LoVo (cell line): ENCODE results near the gene ECE2.
"Not testable (repeated sequence)": the region's sequence is repeated elsewhere in the genome, so short reads cannot be mapped to it uniquely, and the experiment has no call there.

Experiments
- DNase-seq: peaks from one replicate; pipeline ENCODE4 v3.0.0-alpha.2; 2016; ENCODE audit warnings: low spot score

ECE2 gene

GRCh38 chr3:184267249-184267648 lies 8.6 kb upstream of the ECE2 start:
- DNase-seq = not testable (repeated sequence)

- DNase-seq = no peak
Measured at GRCh38 chr3:184272269-184272668, 3.6 kb upstream of the ECE2 start.

- no peak for DNase-seq
Measured at GRCh38 chr3:184275381-184275701, 481 bp upstream of the ECE2 start.

- DNase-seq = no peak
Measured at GRCh38 chr3:184277366-184277765, 1.5 kb downstream of the ECE2 start.

- DNase-seq = no peak
Measured at GRCh38 chr3:184282941-184283340, 7.1 kb downstream of the ECE2 start.

- DNase-seq = no peak
Measured at GRCh38 chr3:184283681-184284080, 7.9 kb downstream of the ECE2 start.

GRCh38 chr3:184284696-184285095 lies 8.9 kb downstream of the ECE2 start:
- no peak for DNase-seq

- peak; percentile 32 for DNase-seq
Measured at GRCh38 chr3:184289426-184289938, 13.7 kb downstream of the ECE2 start.

- DNase-seq = no peak
Measured at GRCh38 chr3:184290331-184290730, 14.5 kb downstream of the ECE2 start.

- DNase-seq = no peak
Measured at GRCh38 chr3:184291044-184291737, 15.4 kb downstream of the ECE2 start.

- no peak for DNase-seq
Measured at GRCh38 chr3:184291738-184292445, 16.1 kb downstream of the ECE2 start.

GRCh38 chr3:184295771-184296170 lies 19.9 kb downstream of the ECE2 start:
- DNase-seq = no peak

- no peak for DNase-seq
Measured at GRCh38 chr3:184296616-184297015, 20.8 kb downstream of the ECE2 start.

- DNase-seq = peak; percentile 93
Measured at GRCh38 chr3:184298759-184299487, 23.1 kb downstream of the ECE2 start, which contains the start of gene PSMD2. Gene PSMD2 (plus strand): TSS chr3:184299241. CDS start chr3:184299267, 26 bp downstream.

- no peak for DNase-seq
Measured at GRCh38 chr3:184299488-184300377, 23.9 kb downstream of the ECE2 start.

- DNase-seq = no peak
Measured at GRCh38 chr3:184300378-184300720, 24.5 kb downstream of the ECE2 start.

GRCh38 chr3:184305577-184305976 lies 29.8 kb downstream of the ECE2 start:
- no peak for DNase-seq

- no peak for DNase-seq
Measured at GRCh38 chr3:184306341-184306972, 30.6 kb downstream of the ECE2 start.

GRCh38 chr3:184307915-184308314 lies 32.1 kb downstream of the ECE2 start:
- no peak for DNase-seq

- DNase-seq = no peak
Measured at GRCh38 chr3:184308744-184309143, 32.9 kb downstream of the ECE2 start.

- no peak for DNase-seq
Measured at GRCh38 chr3:184311633-184312032, 35.8 kb downstream of the ECE2 start.

- DNase-seq = peak; percentile 94
Measured at GRCh38 chr3:184314363-184314699, 38.5 kb downstream of the ECE2 start, which contains the start of gene EIF4G1. Gene EIF4G1 (plus strand): TSS chr3:184314606. CDS start chr3:184315797, 1,191 bp downstream.
